GM10248 (cell line): ENCODE results near the gene ATP2C1.

ENCODE experiments used
- CTCF ChIA-PET: fragments of 300-600 bp; sonication (Branson Sonifier 250); formaldehyde crosslinking; extraction: SDS; loops from one replicate; lab custom pipeline; 2021; ENCODE audit warnings: antibody characterized with exemption; lab: Yijun Ruan, JAX
- POLR2A ChIA-PET: fragments of 350-650 bp; sonication (Branson Sonifier 250); formaldehyde crosslinking; extraction: SDS; loops from one replicate; lab custom pipeline; 2020; ENCODE audit warnings: antibody characterized with exemption; lab: Yijun Ruan, JAX
- DNase-seq: peaks from one replicate; pipeline ENCODE4 v3.0.0; 2012; ENCODE audit errors: extremely low spot score
- CTCF ChIP-seq: IDR thresholded peaks from 2 replicates; pipeline ENCODE4 v1.5.1; 2012; ENCODE audit warnings: mild to moderate bottlenecking, low read depth; ENCODE audit errors: extremely low read depth, missing control alignments, control extremely low read depth

The ATP2C1 gene

GRCh38 chr3:130866327-130866726 lies 27.6 kb upstream of the ATP2C1 start:
- TF ChIP-seq CTCF = no peak
- ChIA-PET CTCF (interaction anchor here (1.0 kb wide), 1 partner anchor 8 kb away, joined by 3 read pairs; no protein-coding TSS in a partner anchor), POLR2A (no interaction called here)
- DNase-seq = no peak

- no peak for DNase-seq
- CTCF ChIA-PET = interaction anchor here (1.2 to 2.5 kb wide), 2 partner anchors 9 to 20 kb away, joined by 3 to 10 read pairs; no protein-coding TSS in a partner anchor
- TF ChIP-seq CTCF = no peak
- POLR2A ChIA-PET = no interaction called here
Observed at GRCh38 chr3:130870423-130870822, 23.5 kb upstream of the ATP2C1 start.

GRCh38 chr3:130876594-130876993 lies 17.3 kb upstream of the ATP2C1 start:
- CTCF ChIA-PET = interaction anchor here (1.0 kb wide), 1 partner anchor 17 kb away, joined by 3 read pairs; no protein-coding TSS in a partner anchor
- POLR2A ChIA-PET = no interaction called here
- TF ChIP-seq CTCF = no peak
- DNase-seq = no peak

GRCh38 chr3:130878464-130878863 lies 15.4 kb upstream of the ATP2C1 start:
- no peak for DNase-seq
- TF ChIP-seq CTCF = no peak
- ChIA-PET CTCF (interaction anchor here (0.9 to 1.5 kb wide), 3 partner anchors 13 to 28 kb away, joined by 3 to 9 read pairs (median 5); partner anchors contain the start of gene ATP2C1), POLR2A (no interaction called here)

GRCh38 chr3:130889416-130889946 lies 4.4 kb upstream of the ATP2C1 start:
- ChIA-PET POLR2A (no interaction called here), CTCF (interaction anchor here (7.2 kb wide), 1 partner anchor 129 kb away, joined by 91 read pairs; no protein-coding TSS in a partner anchor)
- DNase-seq = no peak
- TF ChIP-seq CTCF = no peak

- DNase-seq = peak; percentile 64
- ChIA-PET POLR2A (interaction anchor here (1.1 to 2.3 kb wide), 3 partner anchors 39 to 42 kb away, joined by 3 to 11 read pairs (median 8); no protein-coding TSS in a partner anchor), CTCF (interaction anchor here (0.8 to 7.2 kb wide), 40 partner anchors 9 to 205 kb away, joined by 3 to 91 read pairs (median 5); partner anchors contain the start of gene PIK3R4)
- peak; percentile 75 for TF ChIP-seq CTCF
Observed at GRCh38 chr3:130892759-130893375, 1.0 kb upstream of the ATP2C1 start.
